HG03460 (cell line): Measurements from ENCODE around the gene HOXA10.

Source experiments
- ATAC-seq: cut with Tn5 transposase; IDR thresholded peaks from one replicate; pipeline ENCODE4 v1.9.1; 2021; ENCODE audit not compliant: unreplicated experiment

Gene HOXA10

GRCh38 chr7:27132978-27133377 lies 41.1 kb downstream of the HOXA10 start:
- ATAC-seq = no peak

- ATAC-seq = no peak
Observed at GRCh38 chr7:27132214-27132613, 41.9 kb downstream of the HOXA10 start.

GRCh38 chr7:27131390-27131819 lies 42.7 kb downstream of the HOXA10 start:
- ATAC-seq = no peak

- ATAC-seq = no peak
Observed at GRCh38 chr7:27130540-27131389, 43.4 kb downstream of the HOXA10 start, which contains the start of gene HOXA4. Gene HOXA4 (minus strand): TSS chr7:27130757. CDS start chr7:27130733, 24 bp downstream.

GRCh38 chr7:27129729-27130539 lies 44.2 kb downstream of the HOXA10 start:
- no peak for ATAC-seq

GRCh38 chr7:27128776-27129728 lies 45.1 kb downstream of the HOXA10 start:
- ATAC-seq = no peak

GRCh38 chr7:27128034-27128433 lies 46.1 kb downstream of the HOXA10 start:
- no peak for ATAC-seq

GRCh38 chr7:27126596-27127327 lies 47.4 kb downstream of the HOXA10 start:
- ATAC-seq = no peak

GRCh38 chr7:27125986-27126394 lies 48.1 kb downstream of the HOXA10 start:
- no peak for ATAC-seq

GRCh38 chr7:27124902-27125689 lies 49.0 kb downstream of the HOXA10 start:
- ATAC-seq = no peak

- ATAC-seq = no peak
Observed at GRCh38 chr7:27124096-27124901, 49.8 kb downstream of the HOXA10 start.

- no peak for ATAC-seq
Observed at GRCh38 chr7:27123477-27124053, 50.6 kb downstream of the HOXA10 start.

GRCh38 chr7:27123007-27123476 lies 51.1 kb downstream of the HOXA10 start:
- ATAC-seq = no peak

GRCh38 chr7:27122077-27122910 lies 51.8 kb downstream of the HOXA10 start:
- no peak for ATAC-seq

- no peak for ATAC-seq
Observed at GRCh38 chr7:27121684-27122076, 52.4 kb downstream of the HOXA10 start.
